LNCaP clone FGC (cell line): ENCODE data around the gene CREB5.
A peak's percentile ranks its signal among the peaks of the same experiment; 100 is the strongest.

Experiments
- DNase-seq: peaks from one replicate; pipeline ENCODE4 v3.0.0-alpha.2; 2011; ENCODE audit warnings: low read depth
- H3K4me3 ChIP-seq: 2 replicates; pipeline ENCODE4 v1.5.1; 2011; ENCODE audit warnings: mild to moderate bottlenecking, low read depth, low read length, control low read depth
- TF ChIP-seq, protein P1 (sequence below): IDR thresholded peaks from 2 replicates; pipeline ENCODE4 v1.5.1; 2012; ENCODE audit warnings: mild to moderate bottlenecking; ENCODE audit not compliant: control insufficient read depth, insufficient read depth; ENCODE audit errors: extremely low read depth

CREB5 gene

GRCh38 chr7:28771906-28772622 is 359.7 kb downstream of the CREB5 start:
- TF ChIP-seq, protein P1, sequence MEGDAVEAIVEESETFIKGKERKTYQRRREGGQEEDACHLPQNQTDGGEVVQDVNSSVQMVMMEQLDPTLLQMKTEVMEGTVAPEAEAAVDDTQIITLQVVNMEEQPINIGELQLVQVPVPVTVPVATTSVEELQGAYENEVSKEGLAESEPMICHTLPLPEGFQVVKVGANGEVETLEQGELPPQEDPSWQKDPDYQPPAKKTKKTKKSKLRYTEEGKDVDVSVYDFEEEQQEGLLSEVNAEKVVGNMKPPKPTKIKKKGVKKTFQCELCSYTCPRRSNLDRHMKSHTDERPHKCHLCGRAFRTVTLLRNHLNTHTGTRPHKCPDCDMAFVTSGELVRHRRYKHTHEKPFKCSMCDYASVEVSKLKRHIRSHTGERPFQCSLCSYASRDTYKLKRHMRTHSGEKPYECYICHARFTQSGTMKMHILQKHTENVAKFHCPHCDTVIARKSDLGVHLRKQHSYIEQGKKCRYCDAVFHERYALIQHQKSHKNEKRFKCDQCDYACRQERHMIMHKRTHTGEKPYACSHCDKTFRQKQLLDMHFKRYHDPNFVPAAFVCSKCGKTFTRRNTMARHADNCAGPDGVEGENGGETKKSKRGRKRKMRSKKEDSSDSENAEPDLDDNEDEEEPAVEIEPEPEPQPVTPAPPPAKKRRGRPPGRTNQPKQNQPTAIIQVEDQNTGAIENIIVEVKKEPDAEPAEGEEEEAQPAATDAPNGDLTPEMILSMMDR, result no peak
- H3K4me3 ChIP-seq, result no peak overlapping the region

GRCh38 chr7:28773423-28774145 is 361.3 kb downstream of the CREB5 start:
- DNase-seq, result no peak
- TF ChIP-seq, protein P1, result no peak
- no peak overlapping the region for H3K4me3 ChIP-seq

More at GRCh38 chr7:28771906-28772622, 359.7 kb downstream of the CREB5 start:
- no peak for DNase-seq

GRCh38 chr7:28774261-28774988 is 362.1 kb downstream of the CREB5 start:
- peak; percentile 8 for DNase-seq
- TF ChIP-seq, protein P1, result no peak

DNA sequence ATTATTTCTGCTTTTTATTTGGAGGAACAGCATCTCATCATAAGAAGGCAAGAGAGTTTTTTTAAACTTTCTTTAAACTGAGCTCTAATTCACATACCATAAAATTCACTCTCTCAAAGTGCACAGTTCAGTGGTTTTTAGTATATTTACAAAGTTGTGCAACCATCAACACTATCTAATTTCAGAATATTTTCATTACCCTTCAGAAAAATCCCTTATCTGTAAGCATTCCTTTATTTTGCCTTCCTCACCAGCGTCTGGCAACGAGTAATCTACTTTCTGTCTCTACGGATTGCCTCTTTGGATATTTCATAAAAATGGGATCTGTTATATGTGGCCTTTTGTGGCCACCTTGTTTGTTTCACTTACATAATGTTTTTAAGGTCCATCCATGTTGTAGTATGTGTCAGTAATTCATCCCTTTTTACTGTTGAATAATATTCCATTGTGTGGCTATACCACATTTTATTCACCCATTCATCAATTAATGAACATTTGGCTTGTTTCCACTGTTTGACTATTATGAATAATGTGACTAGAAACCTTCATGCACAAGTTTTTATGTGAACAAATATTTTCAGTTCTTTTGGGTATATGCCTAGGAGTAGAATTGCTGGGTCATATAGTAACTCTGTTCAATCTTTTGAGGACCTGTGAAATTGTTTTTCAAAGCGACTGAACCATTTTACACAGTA is 364.3 kb downstream of the CREB5 start:
- TF ChIP-seq, protein P1, result no peak
- no peak for DNase-seq
- H3K4me3 ChIP-seq, result no peak overlapping the region

More at GRCh38 chr7:28774261-28774988, 362.1 kb downstream of the CREB5 start:
- no peak overlapping the region for H3K4me3 ChIP-seq

- TF ChIP-seq, protein P1, result no peak
- H3K4me3 ChIP-seq, result no peak overlapping the region
- no peak for DNase-seq
Observed at GRCh38 chr7:28778786-28779185, 366.5 kb downstream of the CREB5 start.

- H3K4me3 ChIP-seq, result no peak overlapping the region
- TF ChIP-seq, protein P1, result no peak
- DNase-seq, result no peak
Observed at GRCh38 chr7:28779954-28780353, 367.6 kb downstream of the CREB5 start.
